HL-60/S4 treated with phorbol 12-myristate 13-acetate at 8.2 ng/mL for 4 days and 3 days (cell line): ENCODE data around the gene CLIC3.

Source experiments
- in situ Hi-C: fragments of 300-500 bp; cut with MboI; formaldehyde crosslinking; loops from 2 replicates; pipeline ENCODE4 v1.15.0; 2022; ENCODE audit warnings: low sequenced_read_pairs

The CLIC3 gene

DNA sequence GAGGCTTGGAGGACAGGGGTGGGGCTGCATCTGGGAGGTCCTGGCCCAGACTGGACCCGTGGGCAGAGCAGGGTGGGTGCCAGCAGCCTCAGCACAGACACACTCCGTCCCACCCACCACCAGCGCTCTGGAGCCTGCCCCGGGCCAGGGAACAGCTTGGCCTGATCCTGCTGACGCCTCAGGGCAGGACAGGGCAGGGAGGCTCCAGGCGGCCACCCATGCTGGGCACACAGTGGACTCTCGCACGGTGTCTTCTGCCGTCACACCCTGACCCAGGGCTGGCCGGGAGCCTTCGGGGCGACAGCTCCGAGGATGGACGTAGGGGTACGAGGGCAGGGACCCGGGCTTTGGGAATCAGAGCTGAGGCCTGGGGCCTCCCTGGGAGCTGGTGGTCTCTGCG lies 27.2 kb downstream of the CLIC3 start:
- in situ Hi-C loops = no loop called here

DNA sequence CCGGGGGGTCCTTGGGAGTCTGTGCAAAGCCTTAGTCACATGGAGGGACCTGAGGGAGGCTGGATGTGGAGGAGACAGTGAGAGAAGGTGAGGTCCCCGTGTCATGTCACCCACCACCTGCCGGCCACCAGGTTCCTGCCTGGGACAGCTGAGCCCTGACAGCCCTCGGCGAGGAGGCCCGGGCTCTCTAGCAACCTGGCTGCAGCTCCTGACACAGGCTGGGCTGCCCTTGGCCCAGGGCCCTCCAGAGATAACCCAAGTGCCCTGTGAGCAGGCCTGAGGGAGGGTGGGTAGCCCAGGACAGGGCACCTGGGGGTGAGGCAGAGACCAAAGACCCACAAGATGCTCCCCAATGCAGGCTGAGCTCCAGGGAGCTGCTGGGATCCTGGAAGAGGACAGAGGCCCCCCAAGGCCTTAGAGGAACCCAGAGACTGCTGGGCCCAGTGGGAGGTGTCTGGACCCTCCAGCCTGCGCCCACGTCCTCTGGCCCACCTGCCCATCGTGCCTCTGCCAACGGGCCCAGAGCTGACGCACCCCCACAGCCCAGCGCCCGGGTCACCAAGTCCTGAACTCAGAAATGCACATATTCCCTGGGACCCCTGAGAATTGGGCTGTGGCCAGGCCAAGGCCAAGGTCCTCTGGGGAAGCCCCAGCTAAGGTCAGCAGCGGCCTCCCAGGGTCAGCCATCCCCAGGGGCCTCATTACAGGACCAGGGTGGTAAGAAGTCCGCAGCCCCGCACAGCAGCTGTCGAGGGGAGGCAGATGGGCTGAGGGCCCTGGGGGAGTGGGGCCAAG lies 27.8 kb downstream of the CLIC3 start:
- in situ Hi-C loops = no loop called here

- in situ Hi-C loops = no loop called here
Observed at GRCh38 chr9:136965771-136966484, 30.4 kb downstream of the CLIC3 start.

DNA sequence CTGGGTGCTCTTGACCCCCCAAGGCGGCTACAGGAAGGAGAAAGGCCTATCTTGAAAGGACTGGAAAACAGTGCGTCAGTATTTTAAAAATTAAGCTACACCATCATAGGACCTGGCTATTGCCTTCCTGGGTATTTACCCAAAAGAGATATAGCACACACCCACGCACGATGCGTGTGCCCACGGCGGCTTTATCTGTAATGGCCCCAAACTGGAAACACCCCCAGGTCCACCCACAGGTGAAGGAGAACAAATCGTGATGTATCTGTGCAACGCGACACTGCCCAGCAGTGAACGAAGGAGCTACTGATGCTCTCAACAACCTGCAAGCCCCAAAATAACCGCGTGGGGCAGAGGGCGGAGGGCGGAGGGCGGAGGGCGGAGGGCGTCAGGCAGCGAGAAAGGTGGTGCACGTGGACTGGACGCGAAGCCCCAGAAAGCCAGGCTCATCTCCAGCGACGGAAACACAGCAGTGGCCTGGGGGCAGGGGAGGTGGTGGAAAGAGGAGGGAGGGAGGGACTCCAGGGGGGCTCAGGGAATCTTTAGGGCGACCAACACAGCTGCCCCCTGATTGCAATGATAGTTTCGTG lies 31.4 kb downstream of the CLIC3 start:
- in situ Hi-C loops = no loop called here

DNA sequence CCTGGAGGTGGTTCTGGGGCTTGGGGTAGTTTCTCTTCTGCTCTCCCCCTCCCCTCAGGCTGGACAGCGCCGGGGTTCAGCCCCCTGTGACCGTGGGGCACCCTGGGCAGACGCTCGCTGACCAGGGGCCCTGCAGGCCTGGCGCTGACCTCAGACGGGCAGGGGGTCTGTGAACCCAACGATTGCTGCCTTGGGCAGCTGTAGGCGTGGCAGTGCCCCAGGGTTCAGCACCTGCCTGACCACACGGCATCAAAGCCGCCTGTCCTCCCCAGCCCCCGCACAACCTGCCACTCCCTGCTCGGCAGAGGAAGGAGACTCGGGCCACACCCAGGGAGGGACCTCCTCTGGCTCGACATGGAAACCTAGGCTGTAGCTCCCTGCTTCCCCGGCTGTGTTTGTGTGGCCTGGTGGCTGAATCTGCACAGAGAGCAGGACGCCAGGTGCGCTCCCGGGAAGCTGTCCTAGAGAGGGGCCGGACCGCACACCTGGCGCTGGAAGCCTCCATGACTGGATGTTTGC lies 32.1 kb downstream of the CLIC3 start:
- in situ Hi-C loops = no loop called here

DNA sequence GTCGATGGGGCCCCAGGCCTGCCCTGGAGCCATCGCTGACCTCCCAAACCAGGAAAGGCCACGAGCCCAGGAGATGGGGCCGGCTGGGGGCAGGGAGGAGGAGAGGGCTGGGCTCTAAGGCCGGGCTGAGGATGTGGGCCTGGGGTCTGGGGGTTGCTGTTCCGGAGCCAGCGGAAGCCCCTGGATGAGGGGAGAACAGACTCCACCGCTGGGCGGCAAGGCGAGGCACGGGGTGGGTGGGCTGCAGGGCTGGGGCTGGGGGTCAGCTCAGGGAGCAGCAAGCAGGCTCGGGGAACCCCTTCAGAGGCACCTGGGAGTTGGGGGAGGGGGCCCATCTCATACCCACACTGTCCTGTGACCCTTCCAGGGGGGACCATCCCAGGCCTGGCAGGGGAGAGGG lies 32.6 kb downstream of the CLIC3 start:
- in situ Hi-C loops = no loop called here

GRCh38 chr9:136963341-136963740 lies 33.0 kb downstream of the CLIC3 start:
- in situ Hi-C loops = no loop called here

DNA sequence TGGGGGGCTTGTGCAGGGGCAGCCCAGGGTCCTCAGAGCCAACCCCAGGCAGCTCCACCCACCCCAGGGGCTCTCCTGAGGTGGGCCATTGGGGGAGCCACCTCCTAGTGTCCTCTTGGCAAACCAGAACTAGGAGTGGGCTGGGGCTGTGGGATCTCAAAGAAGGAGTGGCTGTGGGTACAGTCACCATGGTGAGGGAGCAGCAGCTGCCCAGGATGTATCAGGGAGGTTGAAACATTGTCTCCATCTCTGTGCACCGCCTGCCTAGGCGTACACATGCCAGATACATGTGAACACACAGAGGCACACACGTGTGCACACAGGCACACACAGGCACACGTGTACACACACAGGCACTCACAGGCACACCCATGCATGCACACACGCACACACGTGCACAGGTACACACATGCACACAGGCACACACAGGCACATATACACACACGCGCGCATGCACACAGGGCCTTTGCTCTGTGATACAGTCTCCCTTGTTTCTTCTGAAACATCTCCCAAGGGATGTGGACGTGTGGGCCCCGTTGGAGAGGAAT lies 33.6 kb downstream of the CLIC3 start:
- in situ Hi-C loops = no loop called here

- in situ Hi-C loops = no loop called here
Observed at GRCh38 chr9:136962163-136962562, 34.2 kb downstream of the CLIC3 start.

DNA sequence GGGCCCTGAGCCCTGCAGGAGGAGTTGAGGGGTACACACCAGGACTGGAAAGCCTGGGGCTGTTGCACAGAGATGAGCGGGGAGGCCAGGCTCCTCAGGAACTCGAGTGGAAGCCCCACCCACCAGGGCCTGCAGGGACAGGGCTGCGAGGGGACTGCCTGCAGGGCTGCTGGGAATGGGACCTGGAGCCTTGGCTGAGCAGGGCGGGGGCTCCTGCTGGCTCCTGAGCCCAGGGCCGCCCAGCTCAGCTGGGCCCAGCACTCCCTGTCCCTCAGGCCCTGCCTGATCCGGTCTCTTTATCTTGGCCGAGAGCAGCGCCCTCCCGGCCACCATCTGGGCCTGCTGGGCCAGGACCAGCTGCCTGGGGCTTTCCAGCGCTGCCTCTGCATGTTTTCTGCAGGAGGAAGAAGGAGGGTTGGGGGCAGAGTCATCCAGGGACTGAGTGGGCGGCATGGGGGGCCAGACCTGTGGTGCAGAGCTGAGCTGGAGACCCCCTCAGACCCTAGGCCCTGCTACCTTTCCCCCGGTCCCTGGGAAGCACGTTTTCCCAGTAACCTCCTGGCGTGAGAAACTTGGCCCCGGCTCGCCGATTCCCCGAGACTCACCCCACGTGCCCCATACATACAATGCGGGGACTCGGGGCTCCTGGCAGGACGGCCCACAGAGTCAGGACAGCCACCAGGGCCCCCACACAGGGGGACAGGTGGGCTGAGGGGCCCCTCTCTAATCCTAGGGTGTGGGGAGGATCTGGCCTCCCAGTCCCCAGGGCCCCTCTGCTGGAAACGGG lies 34.9 kb downstream of the CLIC3 start:
- in situ Hi-C loops = no loop called here

DNA sequence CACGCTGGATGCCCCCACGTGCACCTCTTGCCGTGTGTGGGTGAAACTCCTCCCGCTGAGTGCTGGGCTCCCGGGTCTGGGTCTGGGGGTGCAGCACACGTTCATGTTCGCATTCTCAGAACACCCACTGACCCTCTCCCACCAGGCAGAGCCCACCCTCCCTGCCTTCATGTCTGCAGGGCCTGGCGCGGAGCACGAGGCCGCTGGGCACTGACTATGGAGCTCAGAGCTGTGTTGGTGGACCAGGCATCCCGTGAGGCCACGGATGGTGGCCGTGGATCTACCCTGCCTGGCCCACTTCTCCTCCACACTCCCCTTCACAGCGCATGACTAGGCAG lies 35.5 kb downstream of the CLIC3 start:
- in situ Hi-C loops = no loop called here

DNA sequence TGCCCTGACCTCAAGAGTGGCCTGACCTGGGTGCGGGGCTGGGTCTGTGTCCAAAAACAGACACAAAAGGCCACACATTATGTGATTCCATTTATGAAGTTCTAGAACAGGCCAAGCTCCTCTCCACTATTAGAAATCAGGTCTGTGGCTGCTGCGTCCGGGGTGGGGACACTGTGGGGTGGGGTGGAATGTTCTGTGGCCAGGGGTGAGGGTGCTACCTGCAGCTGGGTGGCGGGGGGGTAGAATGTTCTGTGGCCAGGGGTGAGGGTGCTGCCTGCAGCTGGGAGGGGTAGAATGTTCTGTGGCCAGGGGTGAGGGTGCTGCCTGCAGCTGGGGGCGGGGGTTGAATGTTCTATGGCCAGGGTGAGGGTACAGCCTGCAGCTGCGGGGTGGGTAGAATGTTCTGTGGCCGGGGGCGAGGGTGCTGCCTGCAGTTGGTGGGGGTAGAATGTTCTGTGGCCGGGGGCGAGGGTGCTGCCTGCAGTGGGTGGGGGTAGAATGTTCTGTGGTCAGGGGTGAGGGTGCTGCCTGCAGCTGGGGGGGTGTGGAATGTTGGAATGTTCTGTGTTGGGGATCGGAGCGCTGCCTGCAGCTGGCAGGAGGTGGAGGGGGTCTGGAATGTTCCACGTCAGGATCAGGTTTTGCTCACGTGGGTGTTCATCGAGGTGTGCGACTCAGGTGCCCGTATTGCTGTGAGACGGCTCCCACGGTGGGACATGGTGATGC lies 36.0 kb downstream of the CLIC3 start:
- in situ Hi-C loops = no loop called here

- in situ Hi-C loops = no loop called here
Observed at GRCh38 chr9:136958898-136959850, 37.2 kb downstream of the CLIC3 start.

DNA sequence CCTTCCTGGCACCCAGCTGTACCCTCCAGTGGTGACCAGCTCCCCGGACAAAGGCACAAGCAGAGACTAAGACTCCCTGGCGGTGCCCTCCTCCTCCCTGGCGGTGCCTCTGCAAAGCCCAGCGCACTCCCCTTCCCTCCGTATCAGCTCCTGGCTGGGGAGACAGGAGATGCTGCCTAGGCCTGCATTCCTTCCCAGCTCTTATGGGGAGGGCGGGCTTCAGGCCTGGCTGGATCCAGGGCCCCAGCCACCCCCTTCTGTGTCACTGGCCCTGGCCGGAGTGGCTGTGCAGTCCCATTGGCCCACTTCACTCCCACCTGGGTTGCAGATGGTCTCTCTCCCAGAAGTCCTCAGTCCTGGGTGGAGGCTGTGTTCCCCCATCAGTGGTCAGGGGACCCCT lies 37.9 kb downstream of the CLIC3 start:
- in situ Hi-C loops = no loop called here

DNA sequence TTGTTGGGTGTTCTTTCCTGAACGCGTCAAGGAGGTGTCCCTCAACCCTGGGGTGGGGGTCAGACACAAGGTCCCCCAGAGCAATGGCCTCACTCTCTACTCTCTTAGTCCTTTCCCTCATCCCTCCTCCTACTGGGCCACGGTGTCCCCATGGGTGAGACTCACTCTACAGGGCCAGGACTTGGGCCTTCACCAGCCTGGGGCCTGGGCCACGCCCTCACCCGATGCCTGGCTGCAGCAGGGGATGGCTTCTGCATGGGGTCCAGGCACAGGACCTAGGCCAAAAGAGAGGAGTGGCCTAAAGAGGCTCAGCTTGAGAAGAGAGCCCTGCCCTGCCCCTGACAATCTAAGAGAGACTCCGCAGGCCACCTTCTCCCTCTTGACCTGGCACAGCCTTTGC lies 38.5 kb downstream of the CLIC3 start:
- in situ Hi-C loops = no loop called here

GRCh38 chr9:136957461-136957860 lies 38.9 kb downstream of the CLIC3 start:
- in situ Hi-C loops = no loop called here

DNA sequence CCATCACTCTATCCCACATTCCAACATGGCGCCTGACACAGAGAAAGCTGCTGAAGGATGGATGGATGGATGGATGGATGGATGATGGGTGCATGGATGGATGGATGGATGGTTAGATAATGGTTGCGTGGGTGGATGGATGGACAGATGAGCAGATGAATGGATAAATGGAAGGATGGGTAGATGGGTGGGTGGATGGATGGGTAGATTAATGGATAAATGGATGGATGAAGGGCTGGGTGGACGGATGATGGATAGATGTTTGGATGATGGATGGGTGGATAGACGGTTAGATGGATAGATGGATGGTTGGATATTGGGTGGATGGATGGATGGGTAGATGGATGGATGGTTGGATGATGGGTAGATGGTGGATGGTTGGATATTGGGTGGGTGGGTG lies 39.8 kb downstream of the CLIC3 start:
- in situ Hi-C loops = no loop called here

- in situ Hi-C loops = no loop called here
Observed at GRCh38 chr9:136955943-136956335, 40.4 kb downstream of the CLIC3 start.
